ENCODE results near the gene DEPDC5. TPM values are rescaled to one million over a fixed set of nuclear protein-coding genes. Genes with fewer than 3 reads are reported as not detected.

The DEPDC5 gene
- total RNA-seq, 1 experiment from 2014 or later = 28.1 TPM

DNA sequence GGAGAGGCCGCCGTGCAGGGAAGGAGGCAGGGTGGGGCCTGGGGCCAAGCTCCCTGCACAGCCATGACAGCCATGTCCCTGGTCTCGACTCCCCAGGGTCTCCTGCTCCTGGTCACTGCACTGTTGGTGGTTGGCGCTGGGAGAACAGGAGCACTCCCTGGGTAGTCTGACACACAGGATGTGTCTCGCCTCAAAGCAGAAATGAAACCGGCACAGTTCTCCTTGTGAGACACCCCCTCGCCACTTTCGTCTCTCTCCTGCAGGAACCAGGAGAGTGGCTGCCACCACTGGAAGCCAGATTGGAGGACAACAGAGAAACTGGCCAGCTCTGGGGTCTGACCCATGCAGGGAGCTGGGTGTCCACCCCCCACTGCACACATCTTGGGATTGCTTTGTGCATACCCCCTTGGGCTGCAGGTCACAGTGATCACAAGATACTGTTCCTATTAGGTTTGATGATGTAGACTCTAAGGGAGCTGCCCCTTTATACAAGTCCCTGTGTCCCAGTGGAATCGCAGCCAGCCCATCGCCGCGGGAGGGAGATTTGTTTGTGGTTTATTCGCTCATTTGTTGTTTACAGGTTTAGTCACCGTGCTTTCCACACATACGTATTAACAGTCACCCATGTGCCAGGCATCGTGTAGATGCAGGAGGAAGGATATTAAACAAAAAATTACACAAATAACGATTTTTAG, 163.6 kb downstream of the DEPDC5 start:
- intact Hi-C loops (cut with micrococcal nuclease; ENCODE audit: unreplicated experiment) = no loop called here
- Histone ChIP-seq H3K4me1 (replicated peaks; ENCODE audit: insufficient read depth) (no peaks in the 10 kb centered on the region), H3K27me3 (ENCODE audit: insufficient read depth, low read depth) (no peaks in the 10 kb centered on the region), H3K4me2 (no peak overlapping the region), H3K36me3 (ENCODE audit: low read depth) (no peaks in the 10 kb centered on the region), H3K79me2 (ENCODE audit: low read depth) (no peaks in the 10 kb centered on the region), H3K9me2 (ENCODE audit: insufficient read depth) (no peaks in the 10 kb centered on the region), H3K27ac (no peak overlapping the region), H4K20me1 (ENCODE audit: insufficient read depth) (no peaks in the 10 kb centered on the region), H2AFZ (no peak overlapping the region), H3K9me3 (ENCODE audit: insufficient read depth, low read depth) (no peaks in the 10 kb centered on the region), H3F3A (ENCODE audit: insufficient read depth, low read depth) (no peaks in the 10 kb centered on the region; the same call in 1 of the 2 replicates), H3K4me3 (no peak overlapping the region)
- ChIA-PET POLR2A (ENCODE audit: unreplicated experiment) (no interaction called here), CTCF (no interaction called here)
- DNase-seq = no peak
- TF ChIP-seq, protein P1, sequence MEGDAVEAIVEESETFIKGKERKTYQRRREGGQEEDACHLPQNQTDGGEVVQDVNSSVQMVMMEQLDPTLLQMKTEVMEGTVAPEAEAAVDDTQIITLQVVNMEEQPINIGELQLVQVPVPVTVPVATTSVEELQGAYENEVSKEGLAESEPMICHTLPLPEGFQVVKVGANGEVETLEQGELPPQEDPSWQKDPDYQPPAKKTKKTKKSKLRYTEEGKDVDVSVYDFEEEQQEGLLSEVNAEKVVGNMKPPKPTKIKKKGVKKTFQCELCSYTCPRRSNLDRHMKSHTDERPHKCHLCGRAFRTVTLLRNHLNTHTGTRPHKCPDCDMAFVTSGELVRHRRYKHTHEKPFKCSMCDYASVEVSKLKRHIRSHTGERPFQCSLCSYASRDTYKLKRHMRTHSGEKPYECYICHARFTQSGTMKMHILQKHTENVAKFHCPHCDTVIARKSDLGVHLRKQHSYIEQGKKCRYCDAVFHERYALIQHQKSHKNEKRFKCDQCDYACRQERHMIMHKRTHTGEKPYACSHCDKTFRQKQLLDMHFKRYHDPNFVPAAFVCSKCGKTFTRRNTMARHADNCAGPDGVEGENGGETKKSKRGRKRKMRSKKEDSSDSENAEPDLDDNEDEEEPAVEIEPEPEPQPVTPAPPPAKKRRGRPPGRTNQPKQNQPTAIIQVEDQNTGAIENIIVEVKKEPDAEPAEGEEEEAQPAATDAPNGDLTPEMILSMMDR (conservative IDR thresholded peaks at IDR 0.05) = no peak
- no TSS peak for BruUV-seq (replicated peaks)

DNA sequence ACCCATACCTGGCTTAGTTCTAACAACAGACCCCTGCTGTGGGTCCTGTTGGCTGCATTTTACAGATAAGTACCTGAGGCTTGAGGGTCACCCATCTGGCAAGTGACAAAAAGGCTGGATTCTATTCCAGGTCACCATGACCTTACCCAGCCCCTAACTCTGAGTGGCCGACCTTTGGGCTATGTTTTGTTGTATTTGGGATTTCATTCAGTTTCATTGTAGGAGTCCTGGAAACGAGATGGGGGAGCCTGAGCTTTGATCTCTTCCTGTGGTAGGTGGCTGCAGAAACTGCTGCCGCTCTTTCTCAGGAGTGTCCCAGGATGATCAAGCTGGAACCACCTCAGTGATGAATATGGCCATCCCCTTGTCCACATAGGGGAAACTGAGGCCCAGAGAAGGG, 165.9 kb downstream of the DEPDC5 start:
- intact Hi-C loops (cut with micrococcal nuclease; ENCODE audit: unreplicated experiment) = no loop called here
- ChIA-PET POLR2A (ENCODE audit: unreplicated experiment) (interaction anchor here (0.6 kb wide), 1 partner anchor 60 kb away, joined by 3 read pairs; no protein-coding TSS in a partner anchor), CTCF (no interaction called here)
- H3F3A ChIP-seq (ENCODE audit: insufficient read depth, low read depth) = no peaks in the 10 kb centered on the region; the same call in 1 of the 2 replicates
- no peaks in the 10 kb centered on the region for H3K79me2 ChIP-seq (ENCODE audit: low read depth)
- DNase-seq = no peak
- H2AFZ ChIP-seq = no peak overlapping the region
- no peaks in the 10 kb centered on the region for H4K20me1 ChIP-seq (ENCODE audit: insufficient read depth)
- H3K27ac ChIP-seq = no peak overlapping the region
- H3K9me3 ChIP-seq (ENCODE audit: insufficient read depth, low read depth) = no peaks in the 10 kb centered on the region
- no peaks in the 10 kb centered on the region for H3K4me1 ChIP-seq (replicated peaks; ENCODE audit: insufficient read depth)
- TF ChIP-seq, protein P1 (conservative IDR thresholded peaks at IDR 0.05) = no peak
- no peak for TF ChIP-seq EZH2 (IDR thresholded peaks at IDR 0.05; ENCODE audit: low read depth)
- no peaks in the 10 kb centered on the region for H3K27me3 ChIP-seq (ENCODE audit: insufficient read depth, low read depth)
- no TSS peak for BruUV-seq (replicated peaks)
- no peaks in the 10 kb centered on the region for H3K9me2 ChIP-seq (ENCODE audit: insufficient read depth)
- no peak overlapping the region for H3K4me3 ChIP-seq
- H3K4me2 ChIP-seq = no peak overlapping the region
- H3K36me3 ChIP-seq (ENCODE audit: low read depth) = no peaks in the 10 kb centered on the region

- no TSS peak for BruUV-seq (replicated peaks)
- no peak overlapping the region for H3K4me3 ChIP-seq
- H3K27ac ChIP-seq = no peak overlapping the region
- no peak overlapping the region for H2AFZ ChIP-seq
- no peaks in the 10 kb centered on the region for H4K20me1 ChIP-seq (ENCODE audit: insufficient read depth)
- no peaks in the 10 kb centered on the region for H3K27me3 ChIP-seq (ENCODE audit: insufficient read depth, low read depth)
- no peaks in the 10 kb centered on the region for H3K79me2 ChIP-seq (ENCODE audit: low read depth)
- H3K4me1 ChIP-seq (replicated peaks; ENCODE audit: insufficient read depth) = no peaks in the 10 kb centered on the region
- TF ChIP-seq, protein P1 (conservative IDR thresholded peaks at IDR 0.05) = no peak
- no peak for TF ChIP-seq EZH2 (IDR thresholded peaks at IDR 0.05; ENCODE audit: low read depth)
- H3K9me3 ChIP-seq (ENCODE audit: insufficient read depth, low read depth) = no peaks in the 10 kb centered on the region
- intact Hi-C loops (cut with micrococcal nuclease; ENCODE audit: unreplicated experiment) = no loop called here
- no peaks in the 10 kb centered on the region for H3K36me3 ChIP-seq (ENCODE audit: low read depth)
- H3K4me2 ChIP-seq = no peak overlapping the region
- ChIA-PET POLR2A (ENCODE audit: unreplicated experiment) (no interaction called here), CTCF (interaction anchor here (0.6 kb wide), 1 partner anchor 38 kb away, joined by 4 read pairs; no protein-coding TSS in a partner anchor)
- H3K9me2 ChIP-seq (ENCODE audit: insufficient read depth) = no peaks in the 10 kb centered on the region
- no peaks in the 10 kb centered on the region; the same call in 1 of the 2 replicates for H3F3A ChIP-seq (ENCODE audit: insufficient read depth, low read depth)
- no peak for DNase-seq
Observed at GRCh38 chr22:31920306-31920705, 166.5 kb downstream of the DEPDC5 start.

Data from PC-9 (cell line).